Measurements from ENCODE around the gene TRABD2B.

GRCh38 chr1:47754221-47754620 lies 243.0 kb downstream of the TRABD2B start:
- TF ChIP-seq, protein P1, sequence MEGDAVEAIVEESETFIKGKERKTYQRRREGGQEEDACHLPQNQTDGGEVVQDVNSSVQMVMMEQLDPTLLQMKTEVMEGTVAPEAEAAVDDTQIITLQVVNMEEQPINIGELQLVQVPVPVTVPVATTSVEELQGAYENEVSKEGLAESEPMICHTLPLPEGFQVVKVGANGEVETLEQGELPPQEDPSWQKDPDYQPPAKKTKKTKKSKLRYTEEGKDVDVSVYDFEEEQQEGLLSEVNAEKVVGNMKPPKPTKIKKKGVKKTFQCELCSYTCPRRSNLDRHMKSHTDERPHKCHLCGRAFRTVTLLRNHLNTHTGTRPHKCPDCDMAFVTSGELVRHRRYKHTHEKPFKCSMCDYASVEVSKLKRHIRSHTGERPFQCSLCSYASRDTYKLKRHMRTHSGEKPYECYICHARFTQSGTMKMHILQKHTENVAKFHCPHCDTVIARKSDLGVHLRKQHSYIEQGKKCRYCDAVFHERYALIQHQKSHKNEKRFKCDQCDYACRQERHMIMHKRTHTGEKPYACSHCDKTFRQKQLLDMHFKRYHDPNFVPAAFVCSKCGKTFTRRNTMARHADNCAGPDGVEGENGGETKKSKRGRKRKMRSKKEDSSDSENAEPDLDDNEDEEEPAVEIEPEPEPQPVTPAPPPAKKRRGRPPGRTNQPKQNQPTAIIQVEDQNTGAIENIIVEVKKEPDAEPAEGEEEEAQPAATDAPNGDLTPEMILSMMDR (IDR thresholded peaks at IDR 0.05; ENCODE audit: low read depth, low read length, missing input control), result no peak
- TF ChIP-seq, protein P2, sequence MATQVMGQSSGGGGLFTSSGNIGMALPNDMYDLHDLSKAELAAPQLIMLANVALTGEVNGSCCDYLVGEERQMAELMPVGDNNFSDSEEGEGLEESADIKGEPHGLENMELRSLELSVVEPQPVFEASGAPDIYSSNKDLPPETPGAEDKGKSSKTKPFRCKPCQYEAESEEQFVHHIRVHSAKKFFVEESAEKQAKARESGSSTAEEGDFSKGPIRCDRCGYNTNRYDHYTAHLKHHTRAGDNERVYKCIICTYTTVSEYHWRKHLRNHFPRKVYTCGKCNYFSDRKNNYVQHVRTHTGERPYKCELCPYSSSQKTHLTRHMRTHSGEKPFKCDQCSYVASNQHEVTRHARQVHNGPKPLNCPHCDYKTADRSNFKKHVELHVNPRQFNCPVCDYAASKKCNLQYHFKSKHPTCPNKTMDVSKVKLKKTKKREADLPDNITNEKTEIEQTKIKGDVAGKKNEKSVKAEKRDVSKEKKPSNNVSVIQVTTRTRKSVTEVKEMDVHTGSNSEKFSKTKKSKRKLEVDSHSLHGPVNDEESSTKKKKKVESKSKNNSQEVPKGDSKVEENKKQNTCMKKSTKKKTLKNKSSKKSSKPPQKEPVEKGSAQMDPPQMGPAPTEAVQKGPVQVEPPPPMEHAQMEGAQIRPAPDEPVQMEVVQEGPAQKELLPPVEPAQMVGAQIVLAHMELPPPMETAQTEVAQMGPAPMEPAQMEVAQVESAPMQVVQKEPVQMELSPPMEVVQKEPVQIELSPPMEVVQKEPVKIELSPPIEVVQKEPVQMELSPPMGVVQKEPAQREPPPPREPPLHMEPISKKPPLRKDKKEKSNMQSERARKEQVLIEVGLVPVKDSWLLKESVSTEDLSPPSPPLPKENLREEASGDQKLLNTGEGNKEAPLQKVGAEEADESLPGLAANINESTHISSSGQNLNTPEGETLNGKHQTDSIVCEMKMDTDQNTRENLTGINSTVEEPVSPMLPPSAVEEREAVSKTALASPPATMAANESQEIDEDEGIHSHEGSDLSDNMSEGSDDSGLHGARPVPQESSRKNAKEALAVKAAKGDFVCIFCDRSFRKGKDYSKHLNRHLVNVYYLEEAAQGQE (IDR thresholded peaks at IDR 0.05), result no peak
- TF ChIP-seq TAF1 (conservative IDR thresholded peaks at IDR 0.05) (no peak), YY1 (IDR thresholded peaks at IDR 0.05) (no peak), JUND (IDR thresholded peaks at IDR 0.05) (no peak), ATF3 (IDR thresholded peaks at IDR 0.05) (no peak), RAD21 (IDR thresholded peaks at IDR 0.05) (no peak)
